ENCODE results near the gene CILP2.

GRCh38 chr19:19595171-19595701 lies 57.2 kb downstream of the CILP2 start:
- TF ChIP-seq, protein P1, sequence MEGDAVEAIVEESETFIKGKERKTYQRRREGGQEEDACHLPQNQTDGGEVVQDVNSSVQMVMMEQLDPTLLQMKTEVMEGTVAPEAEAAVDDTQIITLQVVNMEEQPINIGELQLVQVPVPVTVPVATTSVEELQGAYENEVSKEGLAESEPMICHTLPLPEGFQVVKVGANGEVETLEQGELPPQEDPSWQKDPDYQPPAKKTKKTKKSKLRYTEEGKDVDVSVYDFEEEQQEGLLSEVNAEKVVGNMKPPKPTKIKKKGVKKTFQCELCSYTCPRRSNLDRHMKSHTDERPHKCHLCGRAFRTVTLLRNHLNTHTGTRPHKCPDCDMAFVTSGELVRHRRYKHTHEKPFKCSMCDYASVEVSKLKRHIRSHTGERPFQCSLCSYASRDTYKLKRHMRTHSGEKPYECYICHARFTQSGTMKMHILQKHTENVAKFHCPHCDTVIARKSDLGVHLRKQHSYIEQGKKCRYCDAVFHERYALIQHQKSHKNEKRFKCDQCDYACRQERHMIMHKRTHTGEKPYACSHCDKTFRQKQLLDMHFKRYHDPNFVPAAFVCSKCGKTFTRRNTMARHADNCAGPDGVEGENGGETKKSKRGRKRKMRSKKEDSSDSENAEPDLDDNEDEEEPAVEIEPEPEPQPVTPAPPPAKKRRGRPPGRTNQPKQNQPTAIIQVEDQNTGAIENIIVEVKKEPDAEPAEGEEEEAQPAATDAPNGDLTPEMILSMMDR (IDR thresholded peaks at IDR 0.05), result no peak
- TF ChIP-seq POLR2A (IDR thresholded peaks at IDR 0.05), result no peak
- TF ChIP-seq EP300 (IDR thresholded peaks at IDR 0.05), result no peak
